Panc1 (cell line): ENCODE data around the gene GPR137B.

Source experiments
- CTCF ChIP-seq: fragments of 450-650 bp; IDR thresholded peaks from 2 replicates; pipeline ENCODE4 v1.5.1; 2017; ENCODE audit warnings: mild to moderate bottlenecking
- POLR2AphosphoS5 ChIP-seq: IDR thresholded peaks from 2 replicates; pipeline ENCODE4 v1.6.1; 2012; ENCODE audit warnings: mild to moderate bottlenecking, low read depth, low read length, moderate library complexity
- REST ChIP-seq, 2 experiments: IDR thresholded peaks; 2 replicates each; pipeline ENCODE4 v1.6.1; 2011 to 2012; ENCODE audit warnings: low read depth in 2 of 2, control low read depth in 1 of 2, low read length in 1 of 2, mild to moderate bottlenecking in 1 of 2, moderate library complexity in 1 of 2; ENCODE audit not compliant: insufficient read depth in 1 of 2
- SIN3A ChIP-seq: IDR thresholded peaks from 2 replicates; pipeline ENCODE4 v1.6.1; 2012; ENCODE audit warnings: low read depth, mild to moderate bottlenecking, low read length, moderate library complexity, borderline replicate concordance; ENCODE audit not compliant: insufficient read depth

DNA sequence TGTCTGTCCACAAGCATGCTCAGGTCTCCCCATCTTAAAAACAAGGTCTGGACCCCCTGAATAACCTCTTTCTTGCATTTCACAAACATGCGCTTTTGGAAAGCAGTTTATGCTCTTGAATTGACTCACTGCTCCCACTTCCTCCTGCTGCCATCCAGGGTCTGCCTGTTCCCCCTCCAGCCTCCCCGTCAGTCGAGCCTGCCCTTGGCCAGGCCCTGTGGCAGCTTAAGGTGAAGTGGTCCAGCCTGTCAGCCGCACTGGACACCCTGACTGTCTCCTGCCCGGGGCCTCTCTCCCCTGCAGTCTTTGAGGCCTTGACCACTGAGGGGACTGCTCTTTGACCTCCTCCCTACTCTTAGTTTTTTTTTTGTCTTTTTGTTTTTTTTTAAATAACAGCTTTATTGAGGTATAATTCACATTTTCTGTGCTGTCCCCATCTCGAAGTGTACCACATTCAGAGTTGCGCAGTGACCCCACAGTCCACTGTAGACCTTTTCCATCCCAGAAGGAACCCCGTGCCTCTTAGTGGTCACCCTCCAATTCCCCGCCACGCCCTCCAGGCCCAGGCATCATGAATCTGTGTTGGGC lies 18.3 kb downstream of the GPR137B start:
- TF ChIP-seq CTCF (no peak), POLR2AphosphoS5 (no peak), SIN3A (no peak), REST (IDR thresholded peaks at IDR 0.05; ENCODE audit: insufficient read depth in 1 of 2, low read depth in 2 of 2, low read length in 1 of 2) (no peak)
